COLO668 (cell line): ENCODE results near the gene FBXO24.
A peak's percentile ranks its signal among the peaks of the same experiment; 100 is the strongest.

Experiments used
- DNase-seq: peaks from one replicate; lab custom pipeline; 2025; ENCODE audit not compliant: unreplicated experiment; lab: John Stamatoyannopoulos, UW

Gene FBXO24

GRCh38 chr7:100590077-100590737, 4.1 kb downstream of the FBXO24 start:
- no peak for DNase-seq

GRCh38 chr7:100591596-100591995, 5.5 kb downstream of the FBXO24 start:
- no peak for DNase-seq

- no peak for DNase-seq
Measured at GRCh38 chr7:100595188-100595587, 9.1 kb downstream of the FBXO24 start.

GRCh38 chr7:100598425-100598824, 12.3 kb downstream of the FBXO24 start:
- no peak for DNase-seq

- DNase-seq = peak; percentile 7
Measured at GRCh38 chr7:100599911-100600729, 14.0 kb downstream of the FBXO24 start.

- DNase-seq = no peak
Measured at GRCh38 chr7:100600730-100601038, 14.6 kb downstream of the FBXO24 start.

GRCh38 chr7:100602889-100603725, 17.0 kb downstream of the FBXO24 start:
- DNase-seq = no peak

- DNase-seq = no peak
Measured at GRCh38 chr7:100603726-100604027, 17.5 kb downstream of the FBXO24 start.

- peak; percentile 73 for DNase-seq
Measured at GRCh38 chr7:100604028-100604975, 18.2 kb downstream of the FBXO24 start.

GRCh38 chr7:100604976-100605911, 19.1 kb downstream of the FBXO24 start:
- DNase-seq = no peak

GRCh38 chr7:100606313-100606712, 20.2 kb downstream of the FBXO24 start:
- DNase-seq = no peak

- no peak for DNase-seq
Measured at GRCh38 chr7:100607111-100607510, 21.0 kb downstream of the FBXO24 start.

- no peak for DNase-seq
Measured at GRCh38 chr7:100609958-100610357, 23.8 kb downstream of the FBXO24 start.

- peak; percentile 97 for DNase-seq
Measured at GRCh38 chr7:100611983-100612729, 26.0 kb downstream of the FBXO24 start, which contains the start of gene MOSPD3. MOSPD3 (plus strand) TSS chr7:100612540; CDS start chr7:100612792, 252 bp downstream.

- peak; percentile 4 for DNase-seq
Measured at GRCh38 chr7:100612730-100613390, 26.7 kb downstream of the FBXO24 start.

GRCh38 chr7:100613412-100614175, 27.5 kb downstream of the FBXO24 start:
- DNase-seq = no peak

- DNase-seq = no peak
Measured at GRCh38 chr7:100614308-100614861, 28.3 kb downstream of the FBXO24 start.
